ENCODE results near the gene XYLT1.

Gene XYLT1

DNA sequence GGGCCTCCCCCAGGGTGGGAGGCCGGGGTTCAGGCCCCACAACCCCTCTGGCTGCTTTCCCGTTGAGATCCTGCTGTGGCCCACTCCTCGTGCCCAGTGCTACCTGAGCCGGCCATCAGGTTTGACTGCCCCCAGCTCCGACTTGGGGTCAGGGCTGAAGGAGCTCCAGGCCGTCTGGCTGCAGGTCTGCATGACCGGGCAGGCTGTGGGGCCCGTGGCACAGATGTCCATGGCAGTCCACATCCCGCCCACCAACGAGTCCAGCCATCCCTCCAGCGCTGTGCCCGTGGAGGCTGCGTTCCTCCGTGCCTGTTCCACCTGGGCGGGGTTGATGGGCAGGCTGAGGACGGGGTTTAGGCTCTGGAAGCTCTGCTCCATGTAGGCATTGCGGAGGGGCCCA is 362.2 kb downstream of the XYLT1 start:
- no peak for DNase-seq (ENCODE audit: low read depth)
- H3K4me3 ChIP-seq (ENCODE audit: low read depth, low read length), result no peak overlapping the region
- no peak for TF ChIP-seq CTCF (IDR thresholded peaks at IDR 0.05; ENCODE audit: low read depth, low read length, missing control alignments)

- TF ChIP-seq CTCF (IDR thresholded peaks at IDR 0.05; ENCODE audit: low read depth, low read length, missing control alignments), result no peak
- H3K4me3 ChIP-seq (ENCODE audit: low read depth, low read length), result no peak overlapping the region
- no peak for DNase-seq (ENCODE audit: low read depth)
These were observed 363.3 kb downstream of the XYLT1 start for GRCh38 chr16:17107450-17107849.

DNA sequence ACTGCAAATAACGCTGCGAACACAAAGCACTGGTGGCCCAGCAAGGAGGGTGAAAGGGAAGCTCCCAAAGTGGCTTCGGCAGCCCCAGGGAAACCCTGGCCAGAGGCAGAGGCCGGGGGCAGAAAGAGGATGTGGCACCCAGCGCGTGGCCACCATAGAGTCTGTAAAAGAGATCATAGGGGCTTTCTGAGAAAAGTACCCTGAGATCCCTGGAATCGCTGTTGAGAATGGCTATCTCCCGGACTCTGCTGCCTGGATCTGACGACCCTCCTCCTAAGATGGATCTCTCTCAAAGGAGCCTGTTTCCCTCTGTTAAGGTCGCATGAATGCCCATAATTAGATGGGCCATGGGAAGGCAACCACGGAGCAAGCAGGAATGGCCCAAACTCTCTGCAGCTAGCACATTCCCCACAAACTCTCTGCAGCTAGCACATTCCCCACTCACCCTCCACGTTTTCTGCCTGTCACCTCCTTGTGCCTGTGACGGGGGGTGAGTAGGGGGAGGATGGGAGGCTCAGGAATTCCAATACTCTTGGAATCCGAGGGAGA is 364.4 kb downstream of the XYLT1 start:
- no peak for DNase-seq (ENCODE audit: low read depth)
- no peak overlapping the region for H3K4me3 ChIP-seq (ENCODE audit: low read depth, low read length)
- TF ChIP-seq CTCF (IDR thresholded peaks at IDR 0.05; ENCODE audit: low read depth, low read length, missing control alignments), result no peak

- H3K4me3 ChIP-seq (ENCODE audit: low read depth, low read length), result no peak overlapping the region
- no peak for DNase-seq (ENCODE audit: low read depth)
- TF ChIP-seq CTCF (IDR thresholded peaks at IDR 0.05; ENCODE audit: low read depth, low read length, missing control alignments), result no peak
These were observed 365.4 kb downstream of the XYLT1 start for GRCh38 chr16:17105239-17105797.

DNA sequence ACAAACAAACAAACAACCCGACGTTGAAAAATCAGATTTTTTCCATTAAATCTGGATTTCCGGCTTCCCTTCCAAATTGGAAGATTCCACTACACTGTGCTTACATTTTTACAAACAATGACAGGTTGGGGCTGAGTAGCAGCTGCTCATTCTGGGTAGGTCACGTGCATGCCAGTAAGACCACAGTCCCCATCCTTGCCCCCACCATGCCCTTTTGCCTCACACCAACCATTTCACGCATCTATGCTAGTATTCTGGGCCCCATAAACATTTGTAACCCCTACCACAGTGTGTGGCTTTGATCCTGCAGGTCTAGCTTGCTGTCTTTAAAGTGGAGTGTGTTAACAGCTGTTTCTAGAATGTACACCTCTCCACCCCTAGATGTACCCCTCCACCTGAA is 366.1 kb downstream of the XYLT1 start:
- no peak overlapping the region for H3K4me3 ChIP-seq (ENCODE audit: low read depth, low read length)
- TF ChIP-seq CTCF (IDR thresholded peaks at IDR 0.05; ENCODE audit: low read depth, low read length, missing control alignments), result no peak
- DNase-seq (ENCODE audit: low read depth), result no peak

GRCh38 chr16:17103216-17103615 is 367.5 kb downstream of the XYLT1 start:
- no peak for TF ChIP-seq CTCF (IDR thresholded peaks at IDR 0.05; ENCODE audit: low read depth, low read length, missing control alignments)
- no peak for DNase-seq (ENCODE audit: low read depth)
- no peak overlapping the region for H3K4me3 ChIP-seq (ENCODE audit: low read depth, low read length)

- no peak for TF ChIP-seq CTCF (IDR thresholded peaks at IDR 0.05; ENCODE audit: low read depth, low read length, missing control alignments)
- H3K4me3 ChIP-seq (ENCODE audit: low read depth, low read length), result no peak overlapping the region
- DNase-seq (ENCODE audit: low read depth), result peak; percentile 12
These were observed 369.1 kb downstream of the XYLT1 start for GRCh38 chr16:17101646-17102045.
